ENCODE data around the gene WDR73. TPM values are rescaled to one million over a fixed set of nuclear protein-coding genes. Genes with fewer than 3 reads are reported as not detected.

WDR73 gene
- total and polyA plus RNA-seq, 2 of the 8 experiments (the other 6 are each of a cell fraction or from before 2014, with no cell fraction given): 22.7 to 23.1 TPM

GRCh38 chr15:84590406-84590805, 63.7 kb downstream of the WDR73 start:
- FAIRE-seq: no peak
- CTCF ChIA-PET (ENCODE audit: partially characterized antibody): interaction anchor here (1.3 to 10.1 kb wide), 4 partner anchors 9 to 66 kb away, joined by 3 to 86 read pairs (median 34); partner anchors contain the start of genes NMB, WDR73 and ZSCAN2
- no peak for DNase-seq (ENCODE audit: low read depth in 1 of 2, low spot score in 2 of 2)

More at GRCh38 chr15:84590406-84590805, 63.7 kb downstream of the WDR73 start:
- Histone ChIP-seq H2AFZ (ENCODE audit: low read length) (no peak overlapping the region), H4K5ac (ENCODE audit: insufficient read length, low read depth, low read length) (no peak overlapping the region), H3K4ac (replicated peaks; ENCODE audit: insufficient read length, low read depth, low read length) (no peak overlapping the region), H3K4me3 (ENCODE audit: extremely low read depth in 1 of 4, insufficient read depth in 2 of 4, low read depth in 3 of 4, low read length in 4 of 4) (no peak overlapping the region), H3K36me3 (ENCODE audit: control insufficient read depth in 2 of 4, insufficient read depth in 4 of 4, low read length in 3 of 4) (no peaks in the 10 kb centered on the region), H3K27ac (ENCODE audit: low read depth, low read length) (no peak overlapping the region), H3K27me3 (replicated peaks in 1 of 4; ENCODE audit: control insufficient read depth in 3 of 4, extremely low read depth in 1 of 4, insufficient read depth in 3 of 4, low read length in 3 of 4) (no peaks in the 10 kb centered on the region), H3K23ac (ENCODE audit: insufficient read length) (no peak overlapping the region), H4K91ac (replicated peaks; ENCODE audit: insufficient read length, low read length) (no peak overlapping the region), H4K20me1 (replicated peaks in 1 of 2; ENCODE audit: control insufficient read depth in 1 of 2, insufficient read depth in 2 of 2, low read length in 2 of 2) (no peaks in the 10 kb centered on the region), H2BK5ac (ENCODE audit: low read depth, low read length) (no peak overlapping the region), H3K9me3 (ENCODE audit: insufficient read depth in 2 of 2, low read depth in 1 of 2, low read length in 1 of 2) (peaks cover 0 to 7% of the 10 kb centered on the region in 2 experiments; a peak in 1 of 4 replicates), H3K4me2 (ENCODE audit: insufficient read depth in 1 of 2, low read depth in 2 of 2, low read length in 2 of 2) (no peak overlapping the region), H4K8ac (ENCODE audit: extremely low read depth, insufficient read depth, low read length) (no peak overlapping the region), H3K9ac (replicated peaks in 1 of 4; ENCODE audit: extremely low read depth in 1 of 4, low read depth in 3 of 4, low read length in 3 of 4) (no peak overlapping the region), H2BK20ac (ENCODE audit: low read length) (no peak overlapping the region), H3K79me2 (ENCODE audit: control insufficient read depth in 1 of 2, insufficient read depth in 2 of 2, low read length in 2 of 2) (no peaks in the 10 kb centered on the region), H2AK5ac (ENCODE audit: low read depth, low read length) (no peak overlapping the region), H2BK120ac (replicated peaks; ENCODE audit: low read depth, low read length) (no peak overlapping the region), H3K18ac (ENCODE audit: extremely low read depth, low read length) (no peak overlapping the region), H3K14ac (ENCODE audit: insufficient read length) (no peak overlapping the region), H3K23me2 (ENCODE audit: low read depth, low read length) (no peaks in the 10 kb centered on the region; the same call in 1 of the 2 replicates), H2BK12ac (ENCODE audit: low read depth, low read length) (no peak overlapping the region), H2BK15ac (ENCODE audit: low read length) (no peak overlapping the region), H3K79me1 (ENCODE audit: low read depth, low read length) (no peaks in the 10 kb centered on the region; the same call in 1 of the 2 replicates), H3K56ac (replicated peaks; ENCODE audit: insufficient read length, low read depth, low read length) (no peak overlapping the region), H3K4me1 (replicated peaks in 1 of 4; ENCODE audit: control insufficient read depth in 3 of 4, insufficient read depth in 4 of 4, low read length in 3 of 4) (peaks cover 0 to 11% (median 7%) of the 10 kb centered on the region in 4 experiments; a peak in 5 of 7 replicates)
- WGBS, 2 experiments (ENCODE audit: extremely low coverage in 1 of 2, insufficient coverage in 1 of 2, insufficient read length in 1 of 2, insufficient replicate concordance in 2 of 2, low coverage in 1 of 2, low lambda C conversion rate in 2 of 2, missing lambda C conversion rate in 1 of 2): 89% methylated on average over 2 of the region's 2 CpGs; no CpG with 5 or more reads in 1 of the 2 experiments
- TF ChIP-seq SP4 (IDR thresholded peaks at IDR 0.05; ENCODE audit: low read length) (no peak), RAD21 (IDR thresholded peaks at IDR 0.05 in 1 of 2, conservative IDR thresholded peaks at IDR 0.05 in 1 of 2; ENCODE audit: low read depth in 2 of 2, low read length in 2 of 2) (no peak), JUND (IDR thresholded peaks at IDR 0.05; ENCODE audit: low read length) (no peak), CTBP2 (IDR thresholded peaks at IDR 0.05; ENCODE audit: borderline replicate concordance, insufficient read depth, insufficient read length, low read length) (no peak), EGR1 (IDR thresholded peaks at IDR 0.05; ENCODE audit: borderline replicate concordance, low read depth, low read length) (no peak), TCF12 (IDR thresholded peaks at IDR 0.05; ENCODE audit: low read depth, low read length) (no peak), ASH2L (IDR thresholded peaks at IDR 0.05; ENCODE audit: low read length) (no peak), POLR2AphosphoS5 (IDR thresholded peaks at IDR 0.05; ENCODE audit: low read depth, low read length) (no peak), KDM4A (IDR thresholded peaks at IDR 0.05; ENCODE audit: low read depth, low read length, severe bottlenecking) (no peak), SP1 (IDR thresholded peaks at IDR 0.05; ENCODE audit: low read depth, low read length) (no peak), KDM5A (IDR thresholded peaks at IDR 0.05; ENCODE audit: low read length) (no peak), NANOG (IDR thresholded peaks at IDR 0.05; ENCODE audit: insufficient read depth, low read depth, low read length, poor library complexity, severe bottlenecking) (no peak), SIRT6 (IDR thresholded peaks at IDR 0.05; ENCODE audit: low read length) (no peak), CBX8 (IDR thresholded peaks at IDR 0.05; ENCODE audit: borderline replicate concordance, low read depth, low read length) (no peak)
- POLR2A ChIA-PET (ENCODE audit: partially characterized antibody): interaction anchor here (1.2 to 2.0 kb wide), 2 partner anchors 31 to 49 kb away, joined by 3 to 5 read pairs; no protein-coding TSS in a partner anchor
